ENCODE measurements around the gene PTGDR2. TPM values are rescaled to one million over a fixed set of nuclear protein-coding genes. Genes with fewer than 3 reads are reported as not detected.

PTGDR2 gene
- total RNA-seq, 2 experiments from 2014 or later: 0.11 to 0.18 TPM

GRCh38 chr11:60866911-60867870 is 11.4 kb upstream of the PTGDR2 start, which contains the start of gene ZP1:
Gene ZP1 (plus strand): TSS chr11:60867542. CDS start chr11:60867562, 20 bp downstream.
- Mint-ChIP-seq H3K4me1 (peaks cover 2% of the 10 kb centered on the region), H3K27me3 (no peaks in the 10 kb centered on the region), H3K36me3 (ENCODE audit: low read depth) (no peaks in the 10 kb centered on the region), H3K4me3 (no peak within 1 kb of the TSS), H3K27ac (no peak within 1 kb of the TSS), H3K9me3 (ENCODE audit: low read depth) (no peaks in the 10 kb centered on the region)
- ATAC-seq (no peak), DNase-seq (no peak)
- POLR2A ChIA-PET: no interaction called here
- intact Hi-C loops (cut with DNase I, micrococcal nuclease): no loop called here
- CTCF ChIA-PET: interaction anchor here (0.7 to 1.1 kb wide), 2 partner anchors 20 to 36 kb away, joined by 3 to 4 read pairs; no protein-coding TSS in a partner anchor

GRCh38 chr11:60864856-60865513 is 9.2 kb upstream of the PTGDR2 start:
- ChIA-PET CTCF (interaction anchor here (0.7 kb wide), 1 partner anchor 11 kb away, joined by 3 read pairs; no protein-coding TSS in a partner anchor), POLR2A (no interaction called here)
- H3K27me3 Mint-ChIP-seq: no peaks in the 10 kb centered on the region
- H3K27ac Mint-ChIP-seq: no peak overlapping the region
- no peaks in the 10 kb centered on the region for H3K9me3 Mint-ChIP-seq (ENCODE audit: low read depth)
- intact Hi-C loops (cut with DNase I, micrococcal nuclease): no loop called here
- H3K4me1 Mint-ChIP-seq: no peaks in the 10 kb centered on the region
- no peaks in the 10 kb centered on the region for H3K36me3 Mint-ChIP-seq (ENCODE audit: low read depth)
- DNase-seq (no peak), ATAC-seq (no peak)
- H3K4me3 Mint-ChIP-seq: no peak overlapping the region

DNA sequence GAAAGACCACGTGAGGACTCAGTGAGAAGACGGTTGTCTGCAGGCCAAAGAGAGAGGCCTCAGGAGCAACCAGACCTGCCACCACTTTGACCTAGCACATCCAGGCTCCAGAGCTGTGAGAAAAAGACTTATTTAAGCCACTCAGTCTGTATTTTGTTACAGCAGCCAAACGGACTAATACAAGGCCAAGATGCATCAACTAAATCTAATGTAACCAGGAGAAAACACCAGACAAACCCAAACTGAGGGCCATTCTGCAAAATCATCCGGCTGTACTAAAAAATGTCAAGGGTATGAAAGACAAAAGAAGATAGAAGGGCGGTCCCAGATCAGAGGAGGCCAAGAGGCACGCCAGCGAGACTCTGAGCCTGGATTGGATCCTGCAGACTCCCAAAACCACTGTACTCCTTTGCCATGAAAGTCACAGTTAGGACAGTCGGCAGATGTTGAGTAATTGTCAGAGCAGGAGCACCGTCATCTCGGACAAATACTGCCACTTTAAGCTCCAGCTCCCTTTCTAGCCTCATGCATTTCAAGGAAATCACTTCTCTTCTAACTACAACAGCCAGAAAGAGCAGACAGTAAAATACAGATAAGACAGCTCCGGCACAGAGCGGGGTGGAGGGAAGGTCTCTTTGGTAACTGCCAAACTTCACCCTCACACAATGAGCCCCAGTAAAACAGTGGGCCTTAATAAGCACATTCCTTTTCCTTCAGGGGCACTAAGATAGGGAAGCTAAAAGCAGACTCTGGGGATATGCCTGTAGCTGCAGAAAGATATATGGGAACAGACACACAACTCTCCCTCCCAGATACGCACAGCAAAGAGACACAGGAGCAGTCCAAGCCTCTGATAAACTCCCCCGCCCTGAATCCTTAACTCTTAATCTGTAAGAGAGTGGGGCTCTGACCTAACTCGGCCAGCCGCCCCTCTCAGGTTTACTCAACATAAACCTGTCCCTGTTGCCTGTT is 8.1 kb upstream of the PTGDR2 start:
- intact Hi-C loops (cut with DNase I, micrococcal nuclease): no loop called here
- no peaks in the 10 kb centered on the region for H3K9me3 Mint-ChIP-seq (ENCODE audit: low read depth)
- ChIA-PET CTCF (interaction anchor here (0.6 kb wide), 1 partner anchor 25 kb away, joined by 3 read pairs; no protein-coding TSS in a partner anchor), POLR2A (no interaction called here)
- ATAC-seq: no peak
- DNase-seq: no peak
- peaks cover 5% of the 10 kb centered on the region for H3K4me1 Mint-ChIP-seq
- no peaks in the 10 kb centered on the region for H3K36me3 Mint-ChIP-seq (ENCODE audit: low read depth)
- no peaks in the 10 kb centered on the region for H3K27me3 Mint-ChIP-seq
- H3K27ac Mint-ChIP-seq: no peak overlapping the region
- H3K4me3 Mint-ChIP-seq: no peak overlapping the region

GRCh38 chr11:60862171-60862570 is 6.4 kb upstream of the PTGDR2 start:
- Mint-ChIP-seq H3K9me3 (ENCODE audit: low read depth) (no peaks in the 10 kb centered on the region), H3K4me1 (peaks cover 17% of the 10 kb centered on the region), H3K27ac (no peak overlapping the region), H3K36me3 (ENCODE audit: low read depth) (no peaks in the 10 kb centered on the region), H3K27me3 (no peaks in the 10 kb centered on the region), H3K4me3 (no peak overlapping the region)
- CTCF ChIA-PET: no interaction called here
- DNase-seq: no peak
- ATAC-seq: no peak
- intact Hi-C loops (cut with DNase I, micrococcal nuclease): no loop called here
- POLR2A ChIA-PET: no interaction called here

GRCh38 chr11:60860943-60861342 is 5.2 kb upstream of the PTGDR2 start:
- DNase-seq (no peak), ATAC-seq (no peak)
- H3K27ac Mint-ChIP-seq: no peak overlapping the region
- intact Hi-C loops (cut with DNase I, micrococcal nuclease): no loop called here
- H3K36me3 Mint-ChIP-seq (ENCODE audit: low read depth): no peaks in the 10 kb centered on the region
- H3K27me3 Mint-ChIP-seq: no peaks in the 10 kb centered on the region
- no peaks in the 10 kb centered on the region for H3K9me3 Mint-ChIP-seq (ENCODE audit: low read depth)
- ChIA-PET POLR2A (no interaction called here), CTCF (interaction anchor here (0.8 to 1.0 kb wide), 2 partner anchors 26 to 30 kb away, joined by 3 to 4 read pairs; no protein-coding TSS in a partner anchor)
- no peak overlapping the region for H3K4me3 Mint-ChIP-seq
- peaks cover 17% of the 10 kb centered on the region for H3K4me1 Mint-ChIP-seq

DNA sequence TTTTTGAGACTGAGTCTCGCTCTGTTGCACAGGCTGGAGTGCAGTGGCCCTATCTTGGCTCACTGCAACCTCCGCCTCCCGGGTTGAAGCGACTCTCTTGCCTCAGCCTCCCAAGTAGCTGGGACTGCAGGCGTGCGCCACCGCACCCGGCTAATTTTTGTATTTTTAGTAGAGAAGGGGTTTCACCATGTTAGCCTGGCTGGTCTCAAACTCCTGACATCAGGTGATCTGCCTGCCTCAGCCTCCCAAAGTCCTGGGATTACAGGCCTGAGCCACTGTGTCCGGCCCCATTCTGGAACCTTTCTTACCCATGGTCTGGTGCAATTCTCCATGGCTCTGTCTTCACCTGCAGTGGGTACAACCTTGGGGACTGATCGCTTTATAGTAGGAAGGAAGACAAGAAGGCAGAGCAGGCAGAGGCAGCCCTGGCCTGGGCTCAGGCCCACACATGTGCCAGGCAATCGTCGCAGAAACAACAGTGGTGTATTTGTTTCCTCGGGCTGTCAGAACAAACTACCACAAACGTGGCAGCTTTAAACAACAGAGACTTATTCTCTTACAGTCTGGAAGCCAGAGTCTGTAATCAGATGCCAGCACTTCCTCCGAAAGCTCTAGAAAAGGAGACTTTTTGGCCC is 4.0 kb upstream of the PTGDR2 start:
- H3K27me3 Mint-ChIP-seq: no peaks in the 10 kb centered on the region
- H3K27ac Mint-ChIP-seq: no peak overlapping the region
- no peak overlapping the region for H3K4me3 Mint-ChIP-seq
- ChIA-PET POLR2A (no interaction called here), CTCF (interaction anchor here (0.9 kb wide), 1 partner anchor 28 kb away, joined by 3 read pairs; no protein-coding TSS in a partner anchor)
- peaks cover 17% of the 10 kb centered on the region for H3K4me1 Mint-ChIP-seq
- no peaks in the 10 kb centered on the region for H3K9me3 Mint-ChIP-seq (ENCODE audit: low read depth)
- ATAC-seq: no peak
- no peaks in the 10 kb centered on the region for H3K36me3 Mint-ChIP-seq (ENCODE audit: low read depth)
- DNase-seq: no peak
- intact Hi-C loops (cut with DNase I, micrococcal nuclease): no loop called here

DNA sequence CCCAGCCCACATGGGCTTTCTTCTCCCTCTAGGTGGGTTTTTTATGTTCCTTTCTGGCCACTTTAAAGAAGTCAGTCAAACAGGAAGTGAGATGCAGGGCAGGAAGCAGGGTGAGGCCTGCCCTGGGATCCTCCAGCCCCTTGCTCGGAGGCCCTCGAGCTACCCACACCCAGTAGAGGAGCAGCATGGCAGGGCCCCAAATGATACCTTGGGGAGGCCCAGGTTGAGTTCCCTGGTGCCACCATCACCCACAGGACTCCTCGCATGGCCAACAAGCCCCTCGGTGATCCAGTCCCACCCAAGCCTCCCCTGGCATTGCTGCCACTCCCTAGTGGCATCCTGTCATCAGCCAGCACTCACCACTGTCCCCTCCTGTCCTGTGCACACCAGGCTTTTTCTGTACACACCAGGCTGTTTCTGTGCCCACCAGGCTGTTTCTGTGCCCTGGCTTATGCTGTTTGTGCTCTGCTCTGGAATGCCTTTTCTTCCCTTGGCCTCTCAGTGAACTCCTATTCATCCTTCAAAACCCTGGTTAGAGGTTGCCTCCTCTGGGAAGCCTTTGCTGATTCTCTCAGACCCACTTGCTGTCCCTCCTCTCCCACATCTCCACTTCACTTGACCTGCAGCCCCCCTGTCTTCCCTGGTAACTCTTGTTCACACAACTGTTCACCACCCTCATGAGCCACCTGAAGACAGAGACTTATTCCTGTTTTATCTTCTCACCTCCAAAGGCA is 3.1 kb upstream of the PTGDR2 start:
- POLR2A ChIA-PET: no interaction called here
- CTCF ChIA-PET: interaction anchor here (0.8 to 1.3 kb wide), 2 partner anchors 31 to 83 kb away, joined by 3 to 5 read pairs; no protein-coding TSS in a partner anchor
- Mint-ChIP-seq H3K27me3 (no peaks in the 10 kb centered on the region), H3K4me3 (no peak overlapping the region), H3K27ac (peak overlapping the region; percentile 49), H3K36me3 (ENCODE audit: low read depth) (peaks cover under 1% of the 10 kb centered on the region), H3K9me3 (ENCODE audit: low read depth) (no peaks in the 10 kb centered on the region), H3K4me1 (peaks cover 17% of the 10 kb centered on the region)
- intact Hi-C loops (cut with DNase I, micrococcal nuclease): no loop called here
- DNase-seq (no peak), ATAC-seq (peak; percentile 57)

- Mint-ChIP-seq H3K27ac (peak overlapping the region; percentile 49), H3K36me3 (ENCODE audit: low read depth) (peaks cover 2% of the 10 kb centered on the region), H3K27me3 (no peaks in the 10 kb centered on the region), H3K9me3 (ENCODE audit: low read depth) (no peaks in the 10 kb centered on the region), H3K4me1 (peaks cover 17% of the 10 kb centered on the region), H3K4me3 (no peak overlapping the region)
- ATAC-seq (no peak), DNase-seq (no peak)
- ChIA-PET CTCF (interaction anchor here (0.8 to 1.3 kb wide), 2 partner anchors 30 to 84 kb away, joined by 3 to 5 read pairs; no protein-coding TSS in a partner anchor), POLR2A (no interaction called here)
- intact Hi-C loops (cut with DNase I, micrococcal nuclease): no loop called here
These were observed 2.5 kb upstream of the PTGDR2 start for GRCh38 chr11:60858236-60858635.

- Mint-ChIP-seq H3K4me1 (peaks cover 17% of the 10 kb centered on the region), H3K9me3 (ENCODE audit: low read depth) (no peaks in the 10 kb centered on the region), H3K36me3 (ENCODE audit: low read depth) (peaks cover 5% of the 10 kb centered on the region), H3K27ac (no peak overlapping the region), H3K27me3 (no peaks in the 10 kb centered on the region), H3K4me3 (no peak overlapping the region)
- POLR2A ChIA-PET: interaction anchor here (0.6 kb wide), 1 partner anchor 957 kb away, joined by 3 read pairs; no protein-coding TSS in a partner anchor
- DNase-seq: peak; percentile 22
- peak; percentile 63 for ATAC-seq
- CTCF ChIA-PET: interaction anchor here (1.3 kb wide), 1 partner anchor 29 kb away, joined by 5 read pairs; no protein-coding TSS in a partner anchor
- intact Hi-C loops (cut with DNase I, micrococcal nuclease): no loop called here
These were observed 1.9 kb upstream of the PTGDR2 start for GRCh38 chr11:60857378-60858232.

Measured in activated CD4-positive, alpha-beta T cell treated with anti-CD3 and anti-CD28 coated beads for 36 hours (primary cell).